H9 (cell line): ENCODE data around the gene JUNB. TPM values are rescaled to one million over a fixed set of nuclear protein-coding genes. Genes with fewer than 3 reads are reported as not detected.
"Not testable (repeated sequence)": the region's sequence is repeated elsewhere in the genome, so short reads cannot be mapped to it uniquely, and the experiment has no call there.

Experiments used
- DNase-seq: peaks from one replicate; pipeline ENCODE4 v3.0.0-alpha.2; 2017
- H2AFZ ChIP-seq: one replicate; pipeline ENCODE4 v1.6.1; 2013; ENCODE audit warnings: mild to moderate bottlenecking, low read length, control low read depth, moderate library complexity
- H2AK5ac ChIP-seq: 2 replicates; pipeline ENCODE4 v1.6.1; 2013; ENCODE audit warnings: low read length, control low read depth, mixed read lengths; ENCODE audit not compliant: insufficient read length
- H2BK120ac ChIP-seq: one replicate; pipeline ENCODE4 v1.6.1; 2013; ENCODE audit warnings: low read depth, mild to moderate bottlenecking, low read length, control low read depth, inconsistent platforms; ENCODE audit not compliant: poor library complexity, severe bottlenecking
- H2BK12ac ChIP-seq: 2 replicates; pipeline ENCODE4 v1.6.1; 2013; ENCODE audit warnings: low read length, control low read depth, mixed read lengths, low read depth; ENCODE audit not compliant: insufficient read length
- H2BK15ac ChIP-seq: 2 replicates; pipeline ENCODE4 v1.6.1; 2013; ENCODE audit warnings: low read depth, low read length, control low read depth
- H2BK20ac ChIP-seq: one replicate; pipeline ENCODE4 v1.6.1; 2013; ENCODE audit warnings: low read depth, mild to moderate bottlenecking, low read length, control low read depth, inconsistent platforms; ENCODE audit not compliant: poor library complexity, severe bottlenecking
- H2BK5ac ChIP-seq: 2 replicates; pipeline ENCODE4 v1.6.1; 2013; ENCODE audit warnings: low read length, control low read depth, mixed read lengths; ENCODE audit not compliant: insufficient read length
- H3K14ac ChIP-seq: 2 replicates; pipeline ENCODE4 v1.6.1; 2013; ENCODE audit warnings: low read length, control low read depth; ENCODE audit not compliant: insufficient read depth
- H3K18ac ChIP-seq: 2 replicates; pipeline ENCODE4 v1.6.1; 2013; ENCODE audit warnings: low read depth, mild to moderate bottlenecking, mixed read lengths, low read length, control low read depth; ENCODE audit not compliant: insufficient read length
- H3K23ac ChIP-seq: 2 replicates; pipeline ENCODE4 v1.6.1; 2013; ENCODE audit warnings: low read length, control low read depth, mixed read lengths, low read depth; ENCODE audit not compliant: insufficient read length
- H3K23me2 ChIP-seq: 2 replicates; pipeline ENCODE4 v1.6.1; 2013; ENCODE audit warnings: low read depth, mild to moderate bottlenecking, mixed read lengths, low read length, control low read depth; ENCODE audit not compliant: insufficient read length, poor library complexity, severe bottlenecking
- H3K27ac ChIP-seq: 2 replicates; pipeline ENCODE4 v1.5.1; 2013; ENCODE audit warnings: low read length, control low read depth, mixed read lengths, low read depth; ENCODE audit not compliant: insufficient read length
- H3K27me3 ChIP-seq: 2 replicates; pipeline ENCODE4 v1.6.1; 2013; ENCODE audit warnings: low read length, control low read depth, inconsistent platforms; ENCODE audit not compliant: insufficient read depth
- H3K4ac ChIP-seq: 2 replicates; pipeline ENCODE4 v1.6.1; 2013; ENCODE audit warnings: low read depth, mild to moderate bottlenecking, control low read depth, inconsistent platforms, low read length, moderate library complexity
- H3K4me1 ChIP-seq: 2 replicates; pipeline ENCODE4 v1.6.1; 2013; ENCODE audit warnings: low read length, control low read depth, inconsistent platforms; ENCODE audit not compliant: insufficient read depth
- H3K4me2 ChIP-seq: 2 replicates; pipeline ENCODE4 v1.6.1; 2013; ENCODE audit warnings: low read length, control low read depth, mixed read lengths; ENCODE audit not compliant: insufficient read length, insufficient read depth
- H3K56ac ChIP-seq: 2 replicates; pipeline ENCODE4 v1.6.1; 2013; ENCODE audit warnings: low read depth, mild to moderate bottlenecking, mixed read lengths, low read length, control low read depth; ENCODE audit not compliant: insufficient read length
- H3K79me1 ChIP-seq: 2 replicates; pipeline ENCODE4 v1.6.1; 2013; ENCODE audit warnings: low read depth, mild to moderate bottlenecking, moderate library complexity, low read length, control low read depth, inconsistent platforms; ENCODE audit not compliant: insufficient read depth, poor library complexity, severe bottlenecking
- H3K79me2 ChIP-seq: 2 replicates; pipeline ENCODE4 v1.6.1; 2013; ENCODE audit warnings: low read length, control low read depth, inconsistent platforms; ENCODE audit not compliant: insufficient read depth
- H3K9ac ChIP-seq: 2 replicates; pipeline ENCODE4 v1.6.1; 2013; ENCODE audit warnings: low read length, control low read depth, mixed read lengths; ENCODE audit not compliant: insufficient read length; ENCODE audit errors: extremely low read depth
- H3K9me3 ChIP-seq: one replicate; pipeline ENCODE4 v1.6.1; 2013; ENCODE audit warnings: low read depth, low read length, inconsistent platforms; ENCODE audit not compliant: control insufficient read depth
- H3T11ph ChIP-seq: one replicate; pipeline ENCODE4 v1.6.1; 2013; ENCODE audit warnings: mild to moderate bottlenecking, low read length, control low read depth, inconsistent platforms
- H4K20me1 ChIP-seq: one replicate; pipeline ENCODE4 v1.6.1; 2013; ENCODE audit not compliant: control insufficient read depth, insufficient read length, insufficient read depth
- H4K5ac ChIP-seq: 2 replicates; pipeline ENCODE4 v1.6.1; 2013; ENCODE audit warnings: low read depth, mild to moderate bottlenecking, mixed read lengths, low read length, control low read depth; ENCODE audit not compliant: insufficient read length
- H4K8ac ChIP-seq: replicated peaks from 2 replicates; pipeline ENCODE4 v1.6.1; 2013; ENCODE audit warnings: low read length, control low read depth, mixed read lengths, low read depth; ENCODE audit not compliant: insufficient read length
- H4K91ac ChIP-seq: 2 replicates; pipeline ENCODE4 v1.6.1; 2013; ENCODE audit warnings: low read depth, mild to moderate bottlenecking, moderate library complexity, mixed read lengths, low read length, control low read depth; ENCODE audit not compliant: insufficient read length
- H3K27ac Mint-ChIP-seq, 3 experiments: 2 replicates in 2 of 3; 3 replicates in 1 of 3; pipeline ENCODE4 v1.8.0; 2020 to 2021; ENCODE audit warnings: mixed read lengths in 3 of 3, mild to moderate bottlenecking in 1 of 3, moderate library complexity in 1 of 3
- H3K27me3 Mint-ChIP-seq: 2 replicates; pipeline ENCODE4 v1.8.0; 2021; ENCODE audit warnings: low read depth, mild to moderate bottlenecking, moderate library complexity, mixed read lengths
- H3K36me3 Mint-ChIP-seq, 3 experiments: 2 replicates in 2 of 3; 3 replicates in 1 of 3; pipeline ENCODE4 v1.8.0; 2020 to 2021; ENCODE audit warnings: low read depth in 3 of 3, mixed read lengths in 3 of 3; ENCODE audit not compliant: insufficient read depth in 1 of 3
- H3K4me1 Mint-ChIP-seq, 2 experiments: 2 replicates each; pipeline ENCODE4 v1.8.0; 2020; ENCODE audit warnings: mixed read lengths in 2 of 2
- H3K4me3 Mint-ChIP-seq, 2 experiments: 2 replicates in 1 of 2; 3 replicates in 1 of 2; pipeline ENCODE4 v1.8.0; 2020 to 2021; ENCODE audit warnings: mild to moderate bottlenecking in 2 of 2, mixed read lengths in 2 of 2, moderate library complexity in 1 of 2
- H3K9me3 Mint-ChIP-seq, 2 experiments: 2 replicates in 1 of 2; 3 replicates in 1 of 2; pipeline ENCODE4 v1.8.0; 2020; ENCODE audit warnings: mild to moderate bottlenecking in 2 of 2, mixed read lengths in 2 of 2, moderate library complexity in 1 of 2
- CTCF ChIP-seq: fragments of 200-600 bp; sonication (generic); conservative IDR thresholded peaks from 3 replicates; pipeline ENCODE4 v1.8.0; 2021; ENCODE audit warnings: antibody characterized with exemption, mild to moderate bottlenecking
- WGBS: extraction: QIAGEN DNeasy Blood & Tissue Kit; methylation state at CpG from one replicate; pipeline ENCODE4 v1.1.7; 2013; ENCODE audit warnings: missing lambda C conversion rate, low lambda C conversion rate, mixed read lengths; ENCODE audit not compliant: insufficient read length; ENCODE audit errors: extremely low coverage; 5-methylcytosine and 5-hydroxymethylcytosine counted together
- total RNA-seq: library from RNA; stranded (reverse); gene quantifications from 2 replicates; pipeline ENCODE4 v1.2.1, GENCODE V29; 2021

JUNB gene
- total RNA-seq, 1 experiment from 2014 or later: 15.9 TPM

GRCh38 chr19:12815088-12815487 lies 23.8 kb downstream of the JUNB start:
- H3K4me1 Mint-ChIP-seq: no peaks in the 10 kb centered on the region

GRCh38 chr19:12817188-12817587 lies 25.9 kb downstream of the JUNB start:
- peaks cover 21 to 32% (median 30%) of the 10 kb centered on the region in 3 experiments; a peak in 6 of 7 replicates for H3K36me3 Mint-ChIP-seq
- H3K79me2 ChIP-seq, H4K91ac ChIP-seq, H3K18ac ChIP-seq, H3K4ac ChIP-seq, H3K9me3 Mint-ChIP-seq, H2BK20ac ChIP-seq, H3K27ac ChIP-seq, DNase-seq, H3K23me2 ChIP-seq, H2BK15ac ChIP-seq, H3K23ac ChIP-seq, H2BK5ac ChIP-seq, H4K20me1 ChIP-seq, H4K5ac ChIP-seq, H3K9me3 ChIP-seq, H3K27me3 Mint-ChIP-seq, H3K56ac ChIP-seq, H3K4me2 ChIP-seq, H2AK5ac ChIP-seq, H3K4me1 Mint-ChIP-seq, H2BK12ac ChIP-seq, H3K14ac ChIP-seq, H3K27me3 ChIP-seq, H2AFZ ChIP-seq, H3K9ac ChIP-seq, H2BK120ac ChIP-seq, H3K4me1 ChIP-seq, H3K79me1 ChIP-seq, H4K8ac ChIP-seq, H3K27ac Mint-ChIP-seq, H3T11ph ChIP-seq, H3K4me3 Mint-ChIP-seq: not testable (repeated sequence)
- WGBS: no CpG with 5 or more reads among the region's 6 CpGs

More at GRCh38 chr19:12815088-12815487, 23.8 kb downstream of the JUNB start:
- H3K27ac Mint-ChIP-seq: no peak overlapping the region
- Histone ChIP-seq H2AFZ (no peak overlapping the region), H3T11ph (no peak overlapping the region), H3K23ac (no peak overlapping the region), H3K4me1 (no peaks in the 10 kb centered on the region), H3K9ac (no peak overlapping the region), H3K79me1 (no peaks in the 10 kb centered on the region), H3K18ac (no peak overlapping the region), H2BK20ac (no peak overlapping the region), H2BK15ac (no peak overlapping the region), H3K27ac (no peak overlapping the region), H3K9me3 (no peaks in the 10 kb centered on the region), H2AK5ac (no peak overlapping the region), H3K56ac (no peak overlapping the region), H3K4me2 (no peak overlapping the region), H4K91ac (no peak overlapping the region), H3K23me2 (no peaks in the 10 kb centered on the region), H3K79me2 (no peaks in the 10 kb centered on the region), H4K8ac (no peak overlapping the region), H2BK12ac (no peak overlapping the region), H2BK120ac (no peak overlapping the region), H4K5ac (no peak overlapping the region), H2BK5ac (no peak overlapping the region), H4K20me1 (no peaks in the 10 kb centered on the region), H3K14ac (no peak overlapping the region), H3K4ac (no peak overlapping the region), H3K27me3 (no peaks in the 10 kb centered on the region)
- H3K4me3 Mint-ChIP-seq: no peak overlapping the region
- TF ChIP-seq CTCF: no peak
- H3K27me3 Mint-ChIP-seq: no peaks in the 10 kb centered on the region
- DNase-seq: no peak
- no peaks in the 10 kb centered on the region for H3K9me3 Mint-ChIP-seq
- H3K36me3 Mint-ChIP-seq: peaks cover 21 to 46% (median 39%) of the 10 kb centered on the region in 3 experiments; a peak in 6 of 7 replicates
- no CpG with 5 or more reads among the region's 7 CpGs for WGBS
